Lower leg skin (tissue), 3 donors: Measurements from ENCODE around the gene TESK2.

Experiments used
- CTCF ChIP-seq, 3 donors: fragments of 450-650 bp; IDR thresholded peaks; one replicate each; pipeline ENCODE4 v1.5.1; 2016; ENCODE audit warnings: antibody characterized with exemption in 3 of 3, mild to moderate bottlenecking in 3 of 3, moderate library complexity in 2 of 3
- POLR2A ChIP-seq, 2 donors: fragments of 450-650 bp; IDR thresholded peaks; one replicate each; pipeline ENCODE4 v1.6.1; 2016 to 2017; ENCODE audit warnings: antibody characterized with exemption in 2 of 2, mild to moderate bottlenecking in 1 of 2, moderate library complexity in 1 of 2

GRCh38 chr1:45423906-45424678, 66.9 kb downstream of the TESK2 start:
- TF ChIP-seq CTCF (IDR thresholded peaks at IDR 0.05) = no peak
- TF ChIP-seq POLR2A (IDR thresholded peaks at IDR 0.05) = no peak
